ENCODE results near the gene PRKAG1. TPM values are rescaled to one million over a fixed set of nuclear protein-coding genes. Genes with fewer than 3 reads are reported as not detected.

Gene PRKAG1
- polyA plus RNA-seq, 1 donor from 2014 or later = 71.0 TPM

DNA sequence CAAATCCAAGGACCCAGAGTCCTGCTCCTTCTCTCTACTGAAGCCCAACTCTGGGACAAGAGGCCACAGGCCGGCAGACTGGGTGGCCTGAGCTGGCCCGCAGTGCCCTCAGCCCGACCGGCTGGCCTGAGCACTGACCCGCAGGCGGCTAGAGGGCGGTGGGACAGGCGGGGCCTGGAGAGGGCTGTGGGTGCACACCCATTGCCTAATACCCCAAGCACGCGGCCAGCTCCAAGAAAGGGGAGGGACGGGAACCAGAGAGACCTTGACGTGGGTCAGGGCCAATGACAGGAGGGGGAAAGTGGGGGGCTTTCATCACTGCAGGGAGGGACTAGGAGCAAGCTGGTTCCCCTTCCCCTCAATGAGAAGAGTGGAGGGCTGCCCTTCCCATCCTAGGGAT is 45.0 kb downstream of the PRKAG1 start:
- Histone ChIP-seq H4K20me1 (ENCODE audit: insufficient read depth) (no peaks in the 10 kb centered on the region), H2AFZ (ENCODE audit: low read depth, low read length) (no peak overlapping the region), H3F3A (ENCODE audit: insufficient read depth, low read length, poor library complexity, severe bottlenecking) (no peaks in the 10 kb centered on the region), H3K36me3 (ENCODE audit: insufficient read depth, low read length) (no peaks in the 10 kb centered on the region), H3K9me2 (ENCODE audit: insufficient read depth, low read length) (no peaks in the 10 kb centered on the region), H3K9me3 (ENCODE audit: low read length) (no peaks in the 10 kb centered on the region), H3K27ac (ENCODE audit: low read length) (no peak overlapping the region), H3K4me2 (ENCODE audit: low read length) (no peak overlapping the region), H3K79me2 (replicated peaks; ENCODE audit: insufficient read depth, low read length) (no peaks in the 10 kb centered on the region), H3K9ac (ENCODE audit: low read length) (no peak overlapping the region), H3K4me3 (ENCODE audit: low read length) (no peak overlapping the region), H3K27me3 (ENCODE audit: insufficient read depth, low read depth, low read length) (peaks cover 100% of the 10 kb centered on the region)
- TF ChIP-seq, protein P1, sequence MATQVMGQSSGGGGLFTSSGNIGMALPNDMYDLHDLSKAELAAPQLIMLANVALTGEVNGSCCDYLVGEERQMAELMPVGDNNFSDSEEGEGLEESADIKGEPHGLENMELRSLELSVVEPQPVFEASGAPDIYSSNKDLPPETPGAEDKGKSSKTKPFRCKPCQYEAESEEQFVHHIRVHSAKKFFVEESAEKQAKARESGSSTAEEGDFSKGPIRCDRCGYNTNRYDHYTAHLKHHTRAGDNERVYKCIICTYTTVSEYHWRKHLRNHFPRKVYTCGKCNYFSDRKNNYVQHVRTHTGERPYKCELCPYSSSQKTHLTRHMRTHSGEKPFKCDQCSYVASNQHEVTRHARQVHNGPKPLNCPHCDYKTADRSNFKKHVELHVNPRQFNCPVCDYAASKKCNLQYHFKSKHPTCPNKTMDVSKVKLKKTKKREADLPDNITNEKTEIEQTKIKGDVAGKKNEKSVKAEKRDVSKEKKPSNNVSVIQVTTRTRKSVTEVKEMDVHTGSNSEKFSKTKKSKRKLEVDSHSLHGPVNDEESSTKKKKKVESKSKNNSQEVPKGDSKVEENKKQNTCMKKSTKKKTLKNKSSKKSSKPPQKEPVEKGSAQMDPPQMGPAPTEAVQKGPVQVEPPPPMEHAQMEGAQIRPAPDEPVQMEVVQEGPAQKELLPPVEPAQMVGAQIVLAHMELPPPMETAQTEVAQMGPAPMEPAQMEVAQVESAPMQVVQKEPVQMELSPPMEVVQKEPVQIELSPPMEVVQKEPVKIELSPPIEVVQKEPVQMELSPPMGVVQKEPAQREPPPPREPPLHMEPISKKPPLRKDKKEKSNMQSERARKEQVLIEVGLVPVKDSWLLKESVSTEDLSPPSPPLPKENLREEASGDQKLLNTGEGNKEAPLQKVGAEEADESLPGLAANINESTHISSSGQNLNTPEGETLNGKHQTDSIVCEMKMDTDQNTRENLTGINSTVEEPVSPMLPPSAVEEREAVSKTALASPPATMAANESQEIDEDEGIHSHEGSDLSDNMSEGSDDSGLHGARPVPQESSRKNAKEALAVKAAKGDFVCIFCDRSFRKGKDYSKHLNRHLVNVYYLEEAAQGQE (IDR thresholded peaks at IDR 0.05; ENCODE audit: borderline replicate concordance) = no peak
- TF ChIP-seq TAF1 (IDR thresholded peaks at IDR 0.05; ENCODE audit: low read depth) (no peak), SMC3 (conservative IDR thresholded peaks at IDR 0.05; ENCODE audit: poor library complexity) (no peak), MXI1 (conservative IDR thresholded peaks at IDR 0.05; ENCODE audit: poor library complexity, severe bottlenecking) (no peak), POLR2AphosphoS5 (IDR thresholded peaks at IDR 0.05) (no peak), EP300 (conservative IDR thresholded peaks at IDR 0.05; ENCODE audit: poor library complexity, severe bottlenecking) (no peak), EZH2 (IDR thresholded peaks at IDR 0.05; ENCODE audit: borderline replicate concordance, insufficient read depth, low read length, poor library complexity, severe bottlenecking) (no peak), RAD21 (conservative IDR thresholded peaks at IDR 0.05) (no peak)
- TF ChIP-seq, protein P2, sequence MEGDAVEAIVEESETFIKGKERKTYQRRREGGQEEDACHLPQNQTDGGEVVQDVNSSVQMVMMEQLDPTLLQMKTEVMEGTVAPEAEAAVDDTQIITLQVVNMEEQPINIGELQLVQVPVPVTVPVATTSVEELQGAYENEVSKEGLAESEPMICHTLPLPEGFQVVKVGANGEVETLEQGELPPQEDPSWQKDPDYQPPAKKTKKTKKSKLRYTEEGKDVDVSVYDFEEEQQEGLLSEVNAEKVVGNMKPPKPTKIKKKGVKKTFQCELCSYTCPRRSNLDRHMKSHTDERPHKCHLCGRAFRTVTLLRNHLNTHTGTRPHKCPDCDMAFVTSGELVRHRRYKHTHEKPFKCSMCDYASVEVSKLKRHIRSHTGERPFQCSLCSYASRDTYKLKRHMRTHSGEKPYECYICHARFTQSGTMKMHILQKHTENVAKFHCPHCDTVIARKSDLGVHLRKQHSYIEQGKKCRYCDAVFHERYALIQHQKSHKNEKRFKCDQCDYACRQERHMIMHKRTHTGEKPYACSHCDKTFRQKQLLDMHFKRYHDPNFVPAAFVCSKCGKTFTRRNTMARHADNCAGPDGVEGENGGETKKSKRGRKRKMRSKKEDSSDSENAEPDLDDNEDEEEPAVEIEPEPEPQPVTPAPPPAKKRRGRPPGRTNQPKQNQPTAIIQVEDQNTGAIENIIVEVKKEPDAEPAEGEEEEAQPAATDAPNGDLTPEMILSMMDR (IDR thresholded peaks at IDR 0.05; ENCODE audit: poor library complexity, severe bottlenecking) = no peak

DNA sequence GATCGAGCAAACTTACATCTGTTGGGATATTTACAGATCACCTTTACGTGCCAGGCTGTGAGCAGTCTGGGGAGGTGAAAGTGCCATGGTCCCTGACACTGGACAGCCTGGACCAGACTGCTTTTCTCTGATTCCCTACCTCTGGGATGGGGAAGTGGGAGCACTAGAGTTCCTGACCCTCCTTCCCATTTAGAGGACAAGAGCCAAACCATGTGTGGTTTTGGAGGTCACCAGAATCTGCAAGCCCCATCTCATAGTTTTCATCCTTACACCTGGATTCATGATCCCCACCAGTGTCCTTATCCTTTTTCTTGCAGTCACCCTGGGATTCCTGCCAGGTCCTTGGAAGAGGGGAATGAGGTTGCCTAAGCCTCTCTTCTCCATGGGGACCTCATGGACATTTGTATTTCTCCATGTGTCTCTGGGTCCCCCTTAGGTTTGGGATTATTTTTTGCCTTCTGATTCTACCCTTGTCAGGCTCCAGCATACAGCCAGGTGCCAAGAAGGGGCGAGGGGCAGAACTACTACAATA is 45.6 kb downstream of the PRKAG1 start:
- H3K79me2 ChIP-seq (replicated peaks; ENCODE audit: insufficient read depth, low read length) = no peaks in the 10 kb centered on the region
- H3K36me3 ChIP-seq (ENCODE audit: insufficient read depth, low read length) = no peaks in the 10 kb centered on the region
- H3K27me3 ChIP-seq (ENCODE audit: insufficient read depth, low read depth, low read length) = peaks cover 100% of the 10 kb centered on the region
- H2AFZ ChIP-seq (ENCODE audit: low read depth, low read length) = no peak overlapping the region
- no peak overlapping the region for H3K4me2 ChIP-seq (ENCODE audit: low read length)
- no peaks in the 10 kb centered on the region for H3K9me2 ChIP-seq (ENCODE audit: insufficient read depth, low read length)
- TF ChIP-seq EZH2 (IDR thresholded peaks at IDR 0.05; ENCODE audit: borderline replicate concordance, insufficient read depth, low read length, poor library complexity, severe bottlenecking) (no peak), POLR2AphosphoS5 (IDR thresholded peaks at IDR 0.05) (no peak), SMC3 (conservative IDR thresholded peaks at IDR 0.05; ENCODE audit: poor library complexity) (no peak), RAD21 (conservative IDR thresholded peaks at IDR 0.05) (no peak), MXI1 (conservative IDR thresholded peaks at IDR 0.05; ENCODE audit: poor library complexity, severe bottlenecking) (no peak), EP300 (conservative IDR thresholded peaks at IDR 0.05; ENCODE audit: poor library complexity, severe bottlenecking) (no peak), TAF1 (IDR thresholded peaks at IDR 0.05; ENCODE audit: low read depth) (no peak)
- TF ChIP-seq, protein P2 (IDR thresholded peaks at IDR 0.05; ENCODE audit: poor library complexity, severe bottlenecking) = no peak
- TF ChIP-seq, protein P1 (IDR thresholded peaks at IDR 0.05; ENCODE audit: borderline replicate concordance) = no peak
- H3K27ac ChIP-seq (ENCODE audit: low read length) = no peak overlapping the region
- no peak overlapping the region for H3K4me3 ChIP-seq (ENCODE audit: low read length)
- no peak overlapping the region for H3K9ac ChIP-seq (ENCODE audit: low read length)
- H4K20me1 ChIP-seq (ENCODE audit: insufficient read depth) = no peaks in the 10 kb centered on the region
- H3K9me3 ChIP-seq (ENCODE audit: low read length) = no peaks in the 10 kb centered on the region
- no peaks in the 10 kb centered on the region for H3F3A ChIP-seq (ENCODE audit: insufficient read depth, low read length, poor library complexity, severe bottlenecking)
